ENCODE measurements around the gene RMI2.

- TF ChIP-seq, protein P1, sequence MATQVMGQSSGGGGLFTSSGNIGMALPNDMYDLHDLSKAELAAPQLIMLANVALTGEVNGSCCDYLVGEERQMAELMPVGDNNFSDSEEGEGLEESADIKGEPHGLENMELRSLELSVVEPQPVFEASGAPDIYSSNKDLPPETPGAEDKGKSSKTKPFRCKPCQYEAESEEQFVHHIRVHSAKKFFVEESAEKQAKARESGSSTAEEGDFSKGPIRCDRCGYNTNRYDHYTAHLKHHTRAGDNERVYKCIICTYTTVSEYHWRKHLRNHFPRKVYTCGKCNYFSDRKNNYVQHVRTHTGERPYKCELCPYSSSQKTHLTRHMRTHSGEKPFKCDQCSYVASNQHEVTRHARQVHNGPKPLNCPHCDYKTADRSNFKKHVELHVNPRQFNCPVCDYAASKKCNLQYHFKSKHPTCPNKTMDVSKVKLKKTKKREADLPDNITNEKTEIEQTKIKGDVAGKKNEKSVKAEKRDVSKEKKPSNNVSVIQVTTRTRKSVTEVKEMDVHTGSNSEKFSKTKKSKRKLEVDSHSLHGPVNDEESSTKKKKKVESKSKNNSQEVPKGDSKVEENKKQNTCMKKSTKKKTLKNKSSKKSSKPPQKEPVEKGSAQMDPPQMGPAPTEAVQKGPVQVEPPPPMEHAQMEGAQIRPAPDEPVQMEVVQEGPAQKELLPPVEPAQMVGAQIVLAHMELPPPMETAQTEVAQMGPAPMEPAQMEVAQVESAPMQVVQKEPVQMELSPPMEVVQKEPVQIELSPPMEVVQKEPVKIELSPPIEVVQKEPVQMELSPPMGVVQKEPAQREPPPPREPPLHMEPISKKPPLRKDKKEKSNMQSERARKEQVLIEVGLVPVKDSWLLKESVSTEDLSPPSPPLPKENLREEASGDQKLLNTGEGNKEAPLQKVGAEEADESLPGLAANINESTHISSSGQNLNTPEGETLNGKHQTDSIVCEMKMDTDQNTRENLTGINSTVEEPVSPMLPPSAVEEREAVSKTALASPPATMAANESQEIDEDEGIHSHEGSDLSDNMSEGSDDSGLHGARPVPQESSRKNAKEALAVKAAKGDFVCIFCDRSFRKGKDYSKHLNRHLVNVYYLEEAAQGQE (IDR thresholded peaks at IDR 0.05; ENCODE audit: insufficient replicate concordance, low read depth) = no peak
- TF ChIP-seq CTCF (IDR thresholded peaks at IDR 0.05; ENCODE audit: insufficient read depth, low read length) (no peak), POLR2AphosphoS5 (IDR thresholded peaks at IDR 0.05; ENCODE audit: low read depth) (no peak), GABPA (IDR thresholded peaks at IDR 0.05; ENCODE audit: low read depth) (no peak), SPI1 (IDR thresholded peaks at IDR 0.05; ENCODE audit: borderline replicate concordance, low read depth) (no peak)
Measured at GRCh38 chr16:11372829-11373306, 27.6 kb downstream of the RMI2 start.

Measured in HL-60 (cell line).